Adrenal gland (tissue), 5 donors: ENCODE data around the gene PRM2.

Experiments
- CTCF ChIP-seq, 6 experiments: fragments of 450-650 bp in 4 of 6; fragments of 200-600 bp in 2 of 6; sonication (generic) in 1 of 6; IDR thresholded peaks; 1 replicate in 5 of 6; 2 replicates in 1 of 6; pipeline versions ENCODE4 v1.5.1 to v1.8.0; 2016 to 2021; ENCODE audit warnings: antibody characterized with exemption in 6 of 6, mild to moderate bottlenecking in 2 of 6, moderate library complexity in 1 of 6
- POLR2A ChIP-seq, 2 donors: fragments of 450-650 bp; IDR thresholded peaks; one replicate each; pipeline ENCODE4 v1.6.1; 2017; ENCODE audit warnings: antibody characterized with exemption in 2 of 2, mild to moderate bottlenecking in 2 of 2, moderate library complexity in 1 of 2
- donor health status: DM: no; HTN: no; CAD: no.

- no peak for TF ChIP-seq CTCF (IDR thresholded peaks at IDR 0.05)
- no peak for TF ChIP-seq POLR2A (IDR thresholded peaks at IDR 0.05)
Observed at GRCh38 chr16:11245988-11246387, 30.3 kb downstream of the PRM2 start.
